Measurements from ENCODE around the gene AP1S3. TPM values are rescaled to one million over a fixed set of nuclear protein-coding genes. Genes with fewer than 3 reads are reported as not detected.

The AP1S3 gene
- total RNA-seq, 1 donor from 2014 or later = 0.47 TPM

GRCh38 chr2:223824301-223824700, 13.1 kb downstream of the AP1S3 start:
- TF ChIP-seq CTCF (IDR thresholded peaks at IDR 0.05; ENCODE audit: borderline replicate concordance) = no peak
- DNase-seq = no peak
- Histone ChIP-seq H3K27ac (replicated peaks) (no peak overlapping the region), H3K9me3 (replicated peaks) (no peaks in the 10 kb centered on the region), H3K4me3 (no peak overlapping the region), H3K4me1 (no peaks in the 10 kb centered on the region), H3K27me3 (ENCODE audit: low read depth) (no peaks in the 10 kb centered on the region), H3K36me3 (no peaks in the 10 kb centered on the region)
- intact Hi-C loops (cut with micrococcal nuclease) = no loop called here

- no peaks in the 10 kb centered on the region for H3K27me3 ChIP-seq (ENCODE audit: low read depth)
- TF ChIP-seq CTCF (IDR thresholded peaks at IDR 0.05; ENCODE audit: borderline replicate concordance) = no peak
- no peak for DNase-seq
- no peaks in the 10 kb centered on the region for H3K9me3 ChIP-seq (replicated peaks)
- intact Hi-C loops (cut with micrococcal nuclease) = no loop called here
- no peaks in the 10 kb centered on the region for H3K36me3 ChIP-seq
- H3K27ac ChIP-seq (replicated peaks) = no peak overlapping the region
- no peaks in the 10 kb centered on the region for H3K4me1 ChIP-seq
- no peak overlapping the region for H3K4me3 ChIP-seq
Measured at GRCh38 chr2:223822818-223823217, 14.6 kb downstream of the AP1S3 start.

GRCh38 chr2:223820549-223820948, 16.8 kb downstream of the AP1S3 start:
- H3K9me3 ChIP-seq (replicated peaks) = no peaks in the 10 kb centered on the region
- no peak overlapping the region for H3K4me3 ChIP-seq
- no peaks in the 10 kb centered on the region for H3K27me3 ChIP-seq (ENCODE audit: low read depth)
- H3K36me3 ChIP-seq = no peaks in the 10 kb centered on the region
- no peak overlapping the region for H3K27ac ChIP-seq (replicated peaks)
- no peak for DNase-seq
- intact Hi-C loops (cut with micrococcal nuclease) = no loop called here
- no peak for TF ChIP-seq CTCF (IDR thresholded peaks at IDR 0.05; ENCODE audit: borderline replicate concordance)
- no peaks in the 10 kb centered on the region for H3K4me1 ChIP-seq

- no peak overlapping the region for H3K4me3 ChIP-seq
- TF ChIP-seq CTCF (IDR thresholded peaks at IDR 0.05; ENCODE audit: borderline replicate concordance) = no peak
- DNase-seq = no peak
- H3K27ac ChIP-seq (replicated peaks) = no peak overlapping the region
- no peaks in the 10 kb centered on the region for H3K27me3 ChIP-seq (ENCODE audit: low read depth)
- H3K9me3 ChIP-seq (replicated peaks) = no peaks in the 10 kb centered on the region
- H3K36me3 ChIP-seq = no peaks in the 10 kb centered on the region
- H3K4me1 ChIP-seq = no peaks in the 10 kb centered on the region
- intact Hi-C loops (cut with micrococcal nuclease) = no loop called here
Measured at GRCh38 chr2:223819891-223820290, 17.5 kb downstream of the AP1S3 start.

GRCh38 chr2:223815884-223816570, 21.4 kb downstream of the AP1S3 start:
- Histone ChIP-seq H3K27me3 (ENCODE audit: low read depth) (no peaks in the 10 kb centered on the region), H3K4me3 (no peak overlapping the region), H3K9me3 (replicated peaks) (no peaks in the 10 kb centered on the region), H3K27ac (replicated peaks) (no peak overlapping the region), H3K4me1 (no peaks in the 10 kb centered on the region), H3K36me3 (no peaks in the 10 kb centered on the region)
- no peak for TF ChIP-seq CTCF (IDR thresholded peaks at IDR 0.05; ENCODE audit: borderline replicate concordance)
- intact Hi-C loops (cut with micrococcal nuclease) = no loop called here
- no peak for DNase-seq

Measured in left ventricle myocardium inferior (tissue), 1 donor.